Measurements from ENCODE around the gene LYAR.
A peak's percentile ranks its signal among the peaks of the same experiment; 100 is the strongest.

The LYAR gene, protein sequence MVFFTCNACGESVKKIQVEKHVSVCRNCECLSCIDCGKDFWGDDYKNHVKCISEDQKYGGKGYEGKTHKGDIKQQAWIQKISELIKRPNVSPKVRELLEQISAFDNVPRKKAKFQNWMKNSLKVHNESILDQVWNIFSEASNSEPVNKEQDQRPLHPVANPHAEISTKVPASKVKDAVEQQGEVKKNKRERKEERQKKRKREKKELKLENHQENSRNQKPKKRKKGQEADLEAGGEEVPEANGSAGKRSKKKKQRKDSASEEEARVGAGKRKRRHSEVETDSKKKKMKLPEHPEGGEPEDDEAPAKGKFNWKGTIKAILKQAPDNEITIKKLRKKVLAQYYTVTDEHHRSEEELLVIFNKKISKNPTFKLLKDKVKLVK

DNA sequence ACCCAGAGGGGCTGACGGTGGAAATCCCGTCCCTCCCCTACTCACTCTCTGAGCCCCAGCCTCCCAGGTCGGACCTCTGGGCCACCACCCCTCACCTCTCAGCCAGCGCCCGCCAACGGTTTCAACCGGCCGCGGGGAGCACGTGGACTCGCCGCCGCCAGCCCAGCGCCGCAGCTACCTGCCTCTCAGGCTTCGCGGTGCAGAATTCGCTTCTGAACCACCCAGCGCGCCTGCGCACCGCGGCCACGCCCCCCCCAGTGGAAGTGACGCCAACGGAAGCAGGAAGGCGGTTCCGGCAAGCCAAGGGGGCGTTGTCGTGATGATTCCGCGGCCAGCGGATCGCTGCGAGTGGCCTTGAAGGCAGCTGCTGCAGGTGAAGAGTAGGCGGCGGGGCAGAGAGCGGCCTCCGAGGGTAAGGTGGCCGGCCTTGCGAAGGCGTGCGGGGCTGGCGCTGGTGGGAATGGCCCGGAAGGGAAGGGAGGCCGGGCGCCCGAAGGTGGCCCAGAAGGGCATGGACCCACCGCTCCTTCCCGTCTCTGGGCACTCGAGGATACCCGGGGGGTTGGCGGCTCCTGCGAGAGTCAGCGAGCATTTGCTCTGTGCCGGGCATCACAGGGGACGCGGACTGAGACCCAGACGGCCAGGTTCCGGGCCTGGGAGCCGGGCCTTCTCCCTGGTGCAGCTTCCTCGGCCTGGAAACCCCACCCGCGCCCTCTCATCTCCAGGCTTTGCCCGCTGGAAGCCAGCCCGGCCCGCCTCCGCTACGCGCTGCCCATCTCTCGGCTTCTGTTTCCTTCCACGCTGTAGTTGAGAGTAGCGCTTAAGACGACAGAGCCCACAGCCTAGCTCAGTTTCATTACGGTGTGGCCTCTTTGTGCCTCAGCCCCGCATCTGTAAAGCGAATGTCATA lies at the start of gene LYAR, which contains the start of gene ZBTB49:
LYAR (minus strand) TSS at position 214 of the 910 bp plus-strand sequence. CDS start 6,412 bp downstream, outside the sequence.
ZBTB49 (plus strand) TSS at position 311 of the 910 bp plus-strand sequence. CDS start 9,695 bp downstream, outside the sequence.
- peak; percentile 80 for DNase-seq (ENCODE audit: low spot score)

DNA sequence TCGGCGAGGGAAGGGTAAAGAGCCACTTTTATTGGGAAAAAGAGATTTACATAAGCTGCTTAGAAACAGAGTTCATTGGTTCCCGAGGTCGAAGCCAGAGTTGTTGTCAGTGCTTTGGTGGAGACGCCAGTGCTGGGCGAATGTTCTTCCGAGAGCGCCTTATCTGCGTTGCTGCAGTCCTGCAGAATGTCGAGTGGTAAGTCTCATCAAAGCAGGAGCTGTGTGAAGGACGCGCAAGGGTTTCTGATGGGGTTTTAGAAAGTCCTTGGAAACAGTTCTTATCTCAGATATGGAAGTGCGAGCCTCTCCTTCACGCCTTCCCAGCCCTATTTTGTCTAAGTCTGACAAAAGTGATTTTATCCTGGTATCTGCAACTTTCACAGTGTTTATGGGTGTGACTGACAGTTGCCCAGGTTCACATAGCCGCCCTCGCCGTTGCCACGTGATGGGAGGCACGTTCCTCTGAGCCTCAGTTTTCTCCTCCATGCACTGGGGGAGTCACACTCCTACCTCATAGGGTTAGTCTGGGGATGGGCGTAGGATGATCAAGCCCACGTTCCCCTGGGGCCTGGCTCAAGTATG lies 49.6 kb upstream of the LYAR start:
- DNase-seq (ENCODE audit: low spot score) = no peak

DNA sequence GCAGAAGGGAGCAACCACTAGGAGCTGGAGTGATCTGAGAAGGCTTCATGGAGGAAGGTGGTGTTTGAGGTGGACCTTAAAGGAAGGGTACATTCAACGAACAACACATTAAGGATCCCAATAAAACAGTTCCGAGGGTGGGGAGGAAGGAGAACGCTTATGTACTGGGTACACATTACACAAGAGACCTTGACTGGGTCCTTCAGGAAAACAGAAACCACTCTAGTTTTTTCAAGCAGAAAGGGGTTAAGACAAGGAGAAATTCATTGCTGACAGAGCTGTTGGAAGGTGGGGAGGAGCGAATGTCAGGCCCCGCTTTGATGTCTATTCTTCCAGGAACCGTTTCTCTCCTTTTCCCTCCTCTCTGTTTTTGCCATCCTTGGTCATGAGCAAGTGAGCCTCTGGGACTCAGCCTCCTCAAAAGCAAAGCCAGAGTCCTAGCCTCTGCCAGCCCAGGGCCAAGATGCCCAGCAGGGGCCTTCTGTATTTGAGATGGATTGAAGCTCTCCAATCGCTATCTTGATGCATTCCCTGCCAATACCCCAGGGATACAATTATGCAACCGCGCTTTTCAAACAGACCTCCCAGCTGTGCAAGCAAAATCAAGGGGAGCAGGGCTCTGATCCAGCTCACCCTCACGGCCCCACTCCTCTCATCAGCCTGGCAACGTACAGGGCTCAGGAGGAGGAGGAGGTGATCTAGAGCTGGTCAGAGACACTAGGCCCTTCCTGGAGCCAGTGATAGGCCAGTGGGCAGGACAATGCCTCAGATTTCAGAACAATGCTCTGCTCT lies 48.5 kb upstream of the LYAR start:
- no peak for DNase-seq (ENCODE audit: low spot score)

DNA sequence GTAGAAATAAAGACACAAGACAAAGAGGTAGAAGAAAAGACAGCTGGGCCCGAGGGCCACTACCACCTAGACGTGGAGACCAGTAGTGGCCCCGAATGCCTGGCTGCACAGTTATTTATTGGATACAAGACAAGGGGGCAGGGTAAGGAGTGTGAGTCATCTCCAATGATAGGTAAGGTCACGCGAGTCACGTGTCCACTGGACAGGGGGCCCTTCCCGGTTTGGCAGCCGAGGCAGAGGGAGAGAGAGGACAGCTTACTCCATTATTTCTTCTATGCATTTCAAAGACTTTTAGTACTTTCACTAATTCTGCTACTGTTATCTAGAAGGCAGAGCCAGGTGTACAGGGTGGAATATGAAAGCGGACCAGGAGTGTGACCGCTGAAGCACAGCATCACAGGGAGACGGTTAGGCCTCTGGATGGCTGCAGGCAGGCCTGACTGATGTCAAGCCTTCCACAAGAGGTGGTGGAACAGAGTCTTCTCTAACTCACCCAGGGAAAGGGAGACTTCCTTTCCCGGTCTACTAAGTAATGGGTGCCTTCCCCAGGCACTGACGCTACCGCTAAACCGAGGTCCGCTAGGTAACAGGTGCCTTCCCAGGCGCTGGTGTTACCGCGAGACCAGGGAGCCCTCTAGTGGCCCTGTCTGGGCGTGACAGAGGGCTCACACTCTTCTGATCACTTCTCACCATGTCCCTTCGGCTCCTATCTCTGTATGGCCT lies 45.0 kb upstream of the LYAR start:
- DNase-seq (ENCODE audit: low spot score) = peak; percentile 75

DNA sequence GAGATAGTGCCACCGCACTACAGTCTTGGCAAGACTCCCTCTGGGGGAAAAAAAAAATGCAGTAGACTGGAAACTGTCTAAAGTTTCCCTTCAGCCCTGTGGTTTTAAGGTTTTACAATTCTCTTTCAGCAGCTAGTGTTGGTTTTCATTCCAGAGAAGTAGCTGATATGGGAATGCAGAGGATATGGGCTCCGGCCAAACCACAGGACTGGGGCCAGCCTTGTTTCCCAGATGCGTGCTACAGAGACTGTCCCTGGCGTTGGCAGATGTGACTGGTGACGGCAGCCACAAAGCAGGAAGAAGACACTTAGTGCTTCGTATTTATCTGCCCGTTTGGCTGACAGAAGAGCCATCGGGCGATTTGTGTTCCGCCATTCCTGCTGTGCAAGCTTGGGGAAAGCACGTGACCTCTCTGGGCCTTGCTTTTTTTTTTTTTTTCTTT lies 43.3 kb upstream of the LYAR start:
- peak; percentile 78 for DNase-seq (ENCODE audit: low spot score)

DNA sequence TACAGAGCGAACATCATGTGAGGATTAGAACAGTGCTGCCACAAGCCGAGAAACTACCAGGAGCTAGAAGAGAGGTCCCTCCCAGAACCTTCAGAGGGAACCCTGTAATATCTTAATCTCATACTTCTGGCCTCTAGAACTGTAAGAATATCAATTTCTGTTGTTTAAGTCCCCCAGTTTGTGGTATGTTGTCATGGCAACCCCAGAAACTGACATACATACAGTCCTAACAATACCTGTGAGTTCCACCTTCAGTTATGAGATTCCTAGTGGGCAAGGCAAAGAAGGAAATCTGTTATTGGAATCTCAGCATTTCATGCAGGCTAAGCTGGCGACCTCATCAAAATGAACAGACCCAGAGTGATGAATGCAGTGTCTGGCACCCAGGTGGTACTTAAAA lies 42.6 kb upstream of the LYAR start:
- no peak for DNase-seq (ENCODE audit: low spot score)

DNA sequence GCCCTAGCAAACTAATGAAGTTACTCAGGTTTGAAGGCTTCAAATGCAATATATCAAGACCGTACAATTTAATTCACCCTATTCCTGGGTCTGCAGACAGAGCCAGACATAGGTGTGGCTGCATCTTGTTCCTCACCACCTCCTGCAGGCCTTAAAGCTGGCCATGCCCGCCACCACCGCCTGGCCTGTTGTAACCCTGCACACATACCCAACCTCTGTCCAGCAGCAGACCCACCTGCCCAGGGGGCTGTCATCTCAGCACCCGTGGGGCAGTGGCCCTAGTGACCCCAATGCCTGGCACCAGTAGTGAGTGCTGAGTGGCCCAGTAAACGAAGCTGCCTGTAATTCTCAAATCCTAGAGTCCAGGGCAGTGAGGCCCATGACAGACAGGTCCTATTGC lies 40.8 kb upstream of the LYAR start:
- DNase-seq (ENCODE audit: low spot score) = no peak

DNA sequence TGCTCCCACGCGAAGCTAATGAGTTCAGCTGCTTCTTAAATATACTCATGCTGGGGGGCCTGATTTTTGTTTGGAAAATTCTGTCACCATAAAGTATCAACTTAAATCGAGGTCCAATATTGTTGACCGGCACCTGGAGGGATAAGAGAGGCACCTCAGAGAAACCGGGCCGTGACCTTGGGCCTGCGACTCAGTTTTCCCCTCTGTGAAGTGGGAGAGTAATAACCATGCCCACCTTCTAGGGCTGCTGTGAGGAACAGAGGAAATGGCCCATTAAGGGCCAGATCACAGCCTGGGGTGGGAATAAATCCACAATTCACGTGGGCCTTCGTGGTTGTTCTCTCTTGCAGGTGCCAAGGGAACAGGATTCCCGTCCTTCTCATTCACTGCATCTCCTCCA lies 39.5 kb upstream of the LYAR start:
- no peak for DNase-seq (ENCODE audit: low spot score)

DNA sequence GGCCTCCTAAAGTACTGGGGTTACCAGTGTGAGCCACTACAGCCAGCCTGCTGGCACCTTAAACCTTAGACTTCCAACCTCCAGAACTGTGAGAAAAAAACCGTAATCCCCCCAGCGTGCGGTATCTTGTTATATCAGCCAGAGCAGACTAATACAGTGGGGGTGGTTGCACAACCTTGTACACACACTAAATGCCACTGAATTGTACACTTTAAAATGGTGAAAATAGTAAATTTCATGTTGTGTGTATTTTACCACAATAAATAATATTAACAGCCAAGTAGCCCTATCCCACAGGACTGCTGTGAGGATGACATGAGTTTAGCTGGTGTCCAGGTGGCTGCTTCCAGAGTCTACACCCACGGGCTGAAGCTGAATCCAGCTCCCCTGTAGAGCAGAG lies 38.9 kb upstream of the LYAR start:
- DNase-seq (ENCODE audit: low spot score) = no peak

DNA sequence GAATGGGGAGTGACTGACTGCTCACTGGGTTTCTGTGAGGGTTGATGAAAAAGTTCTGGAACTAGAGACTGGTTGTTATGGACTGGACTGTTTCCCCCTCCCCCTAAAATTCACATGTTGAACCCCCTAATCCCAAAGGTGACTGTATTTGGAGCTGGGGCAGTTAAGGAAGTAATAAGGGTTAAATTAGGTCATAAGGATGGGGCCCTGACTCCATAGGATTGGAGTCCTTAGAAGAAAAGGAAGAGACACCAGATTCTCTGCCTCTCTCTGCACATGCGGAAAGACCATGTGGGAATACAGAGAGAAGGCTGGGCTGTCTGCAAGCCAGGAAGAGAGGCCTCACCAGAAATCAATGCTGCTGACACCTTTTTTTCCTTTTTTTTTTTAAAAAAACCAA lies 38.3 kb upstream of the LYAR start:
- no peak for DNase-seq (ENCODE audit: low spot score)

DNA sequence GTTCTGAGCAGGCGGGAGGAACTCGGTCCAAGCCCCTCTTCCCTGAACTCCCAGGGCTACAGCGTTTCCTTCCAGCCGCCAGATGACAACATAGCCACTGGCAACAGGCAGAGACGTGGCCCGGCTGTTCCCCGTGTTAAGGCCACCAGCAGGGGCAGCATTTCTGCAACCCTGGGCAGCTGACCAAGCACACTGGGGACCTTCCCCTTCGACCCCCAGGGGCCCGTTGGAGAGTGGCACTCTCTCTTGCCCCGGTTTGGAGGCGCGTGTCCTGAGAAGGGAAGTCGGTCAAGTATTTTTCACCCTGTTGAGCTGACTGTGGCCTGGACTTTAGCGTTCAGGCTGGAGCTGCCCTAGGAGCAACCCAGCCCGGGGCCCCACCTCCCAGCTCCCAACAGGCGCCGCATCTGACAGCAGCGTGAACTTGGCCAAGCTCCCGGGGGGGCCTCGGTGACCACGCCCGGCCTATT lies 37.7 kb upstream of the LYAR start:
- DNase-seq (ENCODE audit: low spot score) = no peak

DNA sequence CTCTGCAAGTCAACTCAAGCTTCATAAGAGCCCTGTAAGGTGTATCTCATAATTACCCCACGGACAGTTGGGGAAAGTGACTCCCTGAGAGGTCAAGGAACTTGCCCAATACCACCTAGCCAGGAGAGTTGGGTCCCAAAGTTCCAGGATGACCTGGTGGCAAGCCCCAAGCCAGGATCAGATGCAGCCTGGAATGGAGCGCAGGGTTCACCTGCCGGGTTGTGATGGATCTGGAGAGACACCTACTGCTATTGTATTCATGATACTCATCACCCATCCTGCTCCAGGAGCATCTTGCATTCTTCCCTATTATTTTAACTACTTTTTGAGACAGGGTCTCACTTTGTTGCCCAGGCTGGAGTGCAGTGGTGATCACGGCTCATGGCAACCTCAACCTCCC lies 36.2 kb upstream of the LYAR start:
- DNase-seq (ENCODE audit: low spot score) = no peak

DNA sequence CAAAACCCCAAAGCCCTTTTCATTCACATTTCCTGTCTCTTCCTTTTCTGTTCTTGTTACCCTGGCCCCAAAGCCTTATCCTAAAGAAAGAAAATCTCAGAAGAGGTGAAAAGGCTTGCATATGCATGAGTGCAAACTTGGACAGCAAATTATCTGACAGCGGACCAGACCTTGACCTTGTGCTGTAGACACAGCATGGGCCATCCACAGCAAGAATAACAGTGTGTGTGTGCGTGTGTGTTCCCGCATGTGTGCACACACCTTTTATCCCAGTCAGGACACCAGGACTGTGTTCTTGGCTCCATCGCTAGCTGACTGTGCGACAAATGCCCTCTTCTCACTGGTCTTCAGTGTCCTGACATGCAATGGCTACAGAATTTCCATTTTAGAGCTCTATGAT lies 35.4 kb upstream of the LYAR start:
- DNase-seq (ENCODE audit: low spot score) = no peak

DNA sequence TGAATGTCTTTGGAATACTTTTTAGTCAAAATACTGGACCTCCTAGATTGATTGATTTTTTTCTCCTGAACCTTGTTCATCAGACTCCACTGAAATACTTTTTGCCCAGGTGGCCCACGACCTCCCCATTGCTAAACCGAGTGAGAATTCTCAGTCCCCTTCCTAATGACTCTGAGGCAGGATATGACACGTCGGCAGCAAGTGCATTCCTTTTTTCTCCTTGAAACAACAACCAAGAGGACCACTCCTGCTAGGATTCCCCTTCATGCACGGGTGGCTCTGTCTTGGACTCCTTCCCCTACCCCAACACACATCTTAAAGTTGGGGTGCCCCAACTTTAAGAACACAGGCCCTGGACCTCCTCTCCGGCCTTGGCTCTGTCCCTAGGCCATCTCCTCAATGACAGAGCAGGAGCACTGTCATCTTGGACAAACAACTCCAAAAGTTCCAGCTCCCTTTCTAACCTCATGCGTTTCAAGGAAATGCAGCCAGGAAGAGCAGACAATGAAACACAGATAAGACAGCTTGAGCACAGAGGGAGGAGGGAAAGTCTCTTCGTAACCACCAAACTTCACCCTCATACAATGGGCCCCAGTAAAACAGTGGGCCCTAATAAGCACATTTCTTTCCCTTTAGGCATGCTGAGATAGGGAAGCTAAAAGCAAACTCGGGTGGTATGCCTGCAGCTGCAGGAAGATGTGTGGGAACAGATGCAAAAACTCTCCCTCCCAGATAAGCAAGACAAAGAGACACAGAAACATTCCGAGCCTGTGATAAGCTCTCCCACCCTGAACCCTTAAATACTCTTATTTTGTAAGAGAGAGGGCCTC lies 34.0 kb upstream of the LYAR start:
- DNase-seq (ENCODE audit: low spot score) = no peak

DNA sequence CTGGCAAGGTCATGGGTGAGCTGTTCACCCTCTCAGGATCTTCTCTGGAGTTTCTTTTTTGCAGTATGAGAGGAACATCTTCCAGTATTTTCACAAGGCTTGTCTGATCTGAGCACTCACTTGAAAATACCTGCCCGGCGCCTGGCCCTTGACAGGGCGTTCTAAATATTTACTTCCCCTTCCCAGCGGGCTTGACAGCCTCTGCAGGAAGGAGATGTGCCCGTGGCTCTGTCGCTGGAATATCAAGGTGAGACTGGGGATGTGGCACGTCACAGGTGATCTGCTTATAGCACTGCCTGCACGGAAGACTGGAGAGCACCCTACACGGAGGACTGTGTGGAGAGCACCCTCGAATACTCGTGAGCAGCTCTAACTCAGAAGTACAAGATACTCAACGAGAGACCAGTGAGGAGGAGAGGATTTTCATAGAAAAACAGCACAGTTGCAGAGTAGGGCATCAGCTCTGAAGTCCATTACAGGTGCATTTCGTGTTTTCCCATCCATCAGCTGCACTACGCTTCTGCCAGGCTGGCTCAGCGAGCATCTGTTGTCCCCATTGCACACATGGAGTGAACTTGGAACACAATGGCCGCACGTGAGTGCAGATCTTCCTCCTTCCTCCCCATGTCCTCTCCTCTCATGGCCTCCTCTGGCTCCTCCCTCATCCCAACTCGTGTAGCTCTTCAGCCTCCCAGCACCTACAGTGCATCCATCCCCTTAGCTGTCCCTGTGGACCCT lies 32.2 kb upstream of the LYAR start:
- no peak for DNase-seq (ENCODE audit: low spot score)

DNA sequence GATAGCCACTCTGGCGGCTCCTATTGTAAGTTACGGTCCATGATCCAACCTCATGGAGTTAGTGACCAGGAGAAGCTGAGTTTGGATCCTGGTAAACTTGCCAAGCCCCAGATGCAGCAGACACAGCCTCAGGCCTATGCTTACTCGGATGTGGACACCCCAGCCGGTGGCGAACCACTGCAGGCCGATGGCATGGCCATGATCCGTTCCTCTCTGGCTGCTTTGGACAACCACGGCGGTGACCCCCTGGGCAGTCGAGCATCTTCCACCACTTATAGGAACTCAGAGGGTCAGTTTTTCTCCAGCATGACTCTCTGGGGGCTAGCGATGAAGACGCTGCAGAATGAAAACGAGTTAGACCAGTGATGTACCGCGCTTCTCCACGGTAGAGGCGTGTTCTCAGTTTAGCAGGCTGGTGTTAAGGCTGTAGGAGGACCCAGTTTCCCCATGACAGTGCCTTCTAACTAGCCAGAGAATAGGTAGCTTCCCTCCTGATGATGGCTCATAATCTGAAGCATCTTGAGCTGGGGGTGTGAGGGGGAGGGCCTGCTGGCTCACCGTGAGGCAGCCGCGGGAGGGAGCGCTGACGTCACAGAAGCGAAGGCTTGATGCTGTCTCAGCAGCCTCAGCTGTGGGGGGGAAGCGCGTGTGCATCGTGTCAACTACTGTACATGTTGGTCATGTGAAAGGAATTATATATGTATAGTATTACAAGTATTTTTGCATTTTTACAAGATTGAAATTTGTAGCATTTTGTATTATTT lies 31.2 kb upstream of the LYAR start:
- no peak for DNase-seq (ENCODE audit: low spot score)

DNA sequence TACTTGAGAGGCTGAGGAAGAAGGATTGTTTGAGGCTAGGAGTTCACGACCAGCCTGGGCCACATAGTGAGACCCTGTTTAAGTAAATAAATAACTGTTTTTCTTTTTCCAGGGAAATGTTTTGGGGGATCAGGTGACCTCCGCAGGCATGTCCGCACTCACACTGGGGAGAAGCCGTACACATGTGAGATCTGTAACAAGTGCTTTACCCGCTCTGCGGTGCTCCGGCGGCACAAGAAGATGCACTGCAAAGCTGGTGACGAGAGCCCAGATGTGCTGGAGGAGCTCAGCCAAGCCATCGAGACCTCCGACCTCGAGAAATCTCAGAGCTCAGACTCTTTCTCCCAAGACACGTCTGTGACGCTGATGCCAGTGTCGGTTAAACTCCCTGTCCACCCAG lies 30.6 kb upstream of the LYAR start:
- no peak for DNase-seq (ENCODE audit: low spot score)

DNA sequence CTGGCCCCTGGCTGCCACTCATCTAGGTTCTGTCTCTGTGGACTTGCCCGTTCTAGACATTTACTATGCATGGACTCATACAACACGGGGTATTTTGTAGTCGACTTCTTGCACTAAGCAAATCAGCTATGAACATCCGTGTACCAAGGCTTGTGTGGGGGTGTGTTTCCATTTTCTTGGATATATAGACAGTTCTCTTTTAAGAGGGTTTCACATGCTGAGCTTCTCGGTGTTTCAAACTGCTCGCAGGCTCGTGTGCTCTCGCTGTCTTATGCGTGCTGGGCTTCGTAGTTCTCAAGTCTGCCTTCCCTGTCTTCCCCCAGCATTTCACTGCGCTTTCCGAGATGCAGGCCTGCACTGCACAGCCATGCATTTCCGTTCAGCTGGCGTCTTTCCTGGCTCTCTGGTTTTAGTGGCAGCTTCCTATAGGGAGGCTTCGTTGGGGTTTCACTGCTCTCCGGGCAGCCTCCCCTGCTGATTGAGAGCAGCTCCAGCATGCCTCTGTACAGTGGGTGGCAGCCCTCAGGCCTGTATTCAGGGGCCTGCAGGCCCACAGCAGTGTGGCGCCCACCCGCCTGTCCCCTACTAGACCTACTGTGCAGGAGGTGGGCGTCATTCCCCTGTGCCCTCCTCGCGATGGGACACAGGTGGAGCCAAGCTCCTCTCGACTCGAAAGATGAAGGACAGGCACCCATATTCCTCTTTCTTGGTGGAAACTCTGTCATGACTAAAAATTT lies 27.7 kb upstream of the LYAR start:
- no peak for DNase-seq (ENCODE audit: low spot score)

Measured in SW480 (cell line).